HG03342 (cell line): ENCODE results near the gene BMP6.

Source experiments
- ATAC-seq: cut with Tn5 transposase; IDR thresholded peaks from one replicate; pipeline ENCODE4 v1.9.1; 2021; ENCODE audit warnings: mild to moderate bottlenecking, moderate library complexity; ENCODE audit not compliant: unreplicated experiment

Gene BMP6

DNA sequence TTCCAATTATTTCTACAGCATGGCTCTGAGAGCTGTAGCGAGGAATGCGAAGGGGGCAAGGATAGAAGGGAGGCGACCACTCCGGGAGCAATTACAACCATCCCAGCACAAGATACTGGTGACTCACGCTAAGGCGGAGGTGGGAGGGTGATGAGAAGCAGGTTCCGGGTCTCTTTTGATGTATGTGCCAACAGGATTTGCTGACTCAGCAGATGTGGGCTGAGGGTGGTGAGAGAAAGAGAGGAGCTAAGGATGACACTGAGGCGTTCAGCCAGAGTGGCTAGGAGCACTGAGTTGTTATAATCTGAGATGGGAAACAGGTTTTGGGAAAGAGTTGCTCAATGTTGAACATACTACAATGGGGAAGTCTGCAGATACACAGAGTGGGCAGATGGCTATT is 194.0 kb downstream of the BMP6 start:
- ATAC-seq, result no peak

DNA sequence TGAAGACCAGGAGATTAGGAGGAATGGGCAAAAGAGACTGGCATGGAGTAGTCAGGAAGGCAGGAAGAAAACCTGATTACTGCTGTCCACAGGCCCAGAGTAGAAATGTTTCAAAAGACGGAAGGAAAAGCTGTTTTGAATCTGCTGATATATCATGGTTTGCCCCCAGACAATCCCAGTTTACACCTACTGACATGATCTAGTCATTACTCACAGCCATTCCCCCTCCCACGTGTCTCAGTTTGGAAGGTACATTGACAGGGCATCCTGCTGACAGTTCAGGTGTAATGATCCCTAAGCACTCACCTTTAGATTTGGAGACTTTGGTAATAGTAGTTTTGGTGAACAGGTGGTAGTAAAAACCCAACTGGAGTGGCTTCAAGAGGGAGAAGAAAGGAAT is 194.5 kb downstream of the BMP6 start:
- no peak for ATAC-seq

DNA sequence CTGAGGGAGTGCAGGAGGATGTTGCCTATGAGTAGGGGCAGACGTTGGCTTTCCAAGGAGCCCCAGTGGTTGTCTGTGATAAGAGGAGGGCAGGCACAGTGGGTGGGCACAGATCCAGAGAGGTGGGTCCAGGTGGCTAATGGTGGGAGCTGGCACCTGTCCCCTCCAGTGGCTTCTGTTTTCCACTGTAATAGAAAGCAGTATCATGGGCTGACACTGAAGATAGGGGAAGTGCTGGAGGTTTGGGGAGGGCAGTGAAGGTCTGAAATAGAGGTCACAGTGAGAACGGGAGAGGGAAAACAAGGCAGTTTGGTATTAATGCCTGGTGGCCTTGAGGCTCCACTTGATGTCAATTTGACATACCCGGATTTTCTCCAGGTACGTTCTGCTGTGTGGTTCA is 195.1 kb downstream of the BMP6 start:
- ATAC-seq, result no peak

DNA sequence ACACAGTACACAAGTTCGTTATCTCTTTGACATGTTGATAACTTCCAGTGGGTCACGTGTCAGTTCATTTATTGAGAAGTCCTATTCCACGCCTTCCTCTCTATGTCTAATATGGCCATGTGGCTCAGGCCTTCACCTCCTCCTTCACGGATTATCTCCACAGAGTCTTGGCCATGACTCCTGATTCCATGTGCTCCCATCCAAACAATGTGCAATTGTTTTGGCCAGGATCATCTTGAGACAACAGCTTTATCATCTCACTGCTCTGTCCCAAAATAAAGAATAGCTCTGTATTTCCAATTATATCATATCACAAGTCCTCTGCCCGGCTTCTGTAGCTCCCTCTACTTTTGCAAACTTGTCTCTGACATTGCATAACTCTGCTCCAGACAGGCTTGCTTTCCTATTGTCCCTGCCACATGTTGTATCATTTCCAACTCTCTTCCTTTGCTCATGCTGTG is 195.8 kb downstream of the BMP6 start:
- no peak for ATAC-seq

DNA sequence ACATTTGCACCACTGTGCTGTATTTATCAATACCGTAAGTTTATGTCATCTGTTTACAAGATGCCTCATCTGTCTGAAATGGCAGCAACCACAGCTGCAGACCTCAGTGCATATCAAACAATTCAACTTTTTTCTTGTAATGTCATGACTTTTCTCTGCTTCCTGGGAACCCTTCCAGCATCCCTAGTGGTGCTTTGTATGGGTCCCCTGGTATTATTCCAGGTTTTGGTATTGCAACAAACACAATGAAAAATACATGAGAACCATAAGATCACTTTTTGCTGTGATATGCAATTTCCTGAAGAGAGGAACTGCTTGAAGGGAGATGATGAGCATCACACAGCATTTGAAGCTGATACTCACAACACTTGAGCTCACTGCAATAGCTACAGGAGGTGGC is 196.7 kb downstream of the BMP6 start:
- no peak for ATAC-seq

DNA sequence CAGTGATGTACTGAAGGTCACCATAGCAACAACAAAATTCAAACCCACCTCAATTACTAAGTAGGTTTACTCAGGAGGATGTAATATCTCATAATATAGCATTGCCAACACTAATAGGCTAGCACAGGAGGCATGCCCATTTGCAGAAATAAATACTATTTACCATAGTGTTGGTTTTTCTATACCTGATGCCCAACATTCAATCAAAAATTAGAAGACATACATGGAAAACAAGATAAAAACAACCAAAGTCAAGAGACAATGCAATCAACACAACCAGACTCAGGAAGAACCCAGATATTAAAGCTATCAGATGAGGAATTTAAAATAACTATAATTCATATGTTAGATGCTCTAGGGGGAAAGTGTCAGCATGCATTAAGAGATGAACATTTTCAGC is 199.0 kb downstream of the BMP6 start:
- no peak for ATAC-seq
